ENCODE results near the gene CHST1.

- TF ChIP-seq EP300 (IDR thresholded peaks at IDR 0.05) (no peak), CTCF (IDR thresholded peaks at IDR 0.05) (no peak), POLR2A (IDR thresholded peaks at IDR 0.05) (no peak)
Measured at GRCh38 chr11:45675646-45676045, 10.2 kb upstream of the CHST1 start.

Data from ovary (tissue), 3 donors.